Pancreas (tissue), 10 donors: ENCODE data around the gene AOPEP. TPM values are rescaled to one million over a fixed set of nuclear protein-coding genes. Genes with fewer than 3 reads are reported as not detected.

Source experiments
- ATAC-seq, 4 donors: fragments of 200-7000 bp; cut with Tn5 transposase; one replicate each; pipeline versions ENCODE4 v1.8.0 to v1.9.1; 2020; ENCODE audit warnings: mild to moderate bottlenecking in 4 of 4, moderate library complexity in 4 of 4
- DNase-seq, 6 donors: peaks; one replicate each; pipeline ENCODE4 v3.0.0-alpha.2; 2020
- FAIRE-seq: peaks from 2 replicates; lab custom pipeline; 2012; peaks lifted over from hg19 to GRCh38; lab: Jason Lieb, UNC
- H3K27ac ChIP-seq, 4 donors: fragments of 200-600 bp; sonication (generic); 1 replicate in 3 of 4; 2 replicates in 1 of 4; pipeline versions ENCODE4 v1.5.0 to v1.8.0; 2020
- H3K27me3 ChIP-seq, 4 donors: fragments of 200-600 bp; one replicate each; pipeline ENCODE4 v1.8.0; 2021
- H3K36me3 ChIP-seq, 3 donors: fragments of 200-600 bp; sonication (generic) in 1 of 3; one replicate each; pipeline versions ENCODE4 v1.5.0 to v1.8.0; 2020 to 2021
- H3K4me1 ChIP-seq, 3 donors: fragments of 200-600 bp; one replicate each; pipeline ENCODE4 v1.8.0; 2021
- H3K4me3 ChIP-seq, 4 donors: fragments of 200-600 bp; sonication (generic) in 2 of 4; one replicate each; pipeline versions ENCODE4 v1.5.0 to v1.8.0; 2020 to 2021
- H3K9me3 ChIP-seq, 4 donors: fragments of 200-600 bp; one replicate each; pipeline ENCODE4 v1.8.0; 2021
- WGBS, 2 donors: extraction: QIAGEN DNeasy Blood & Tissue Kit; methylation state at CpG; one replicate each; pipeline ENCODE4 v1.1.7; 2013; 5-methylcytosine and 5-hydroxymethylcytosine counted together
- intact Hi-C, 3 donors: fragments of 100-400 bp; cut with DNase I; formaldehyde crosslinking; loops; one replicate each; pipeline versions ENCODE4 v1.11.1 to v1.14.2; 2022
- polyA plus RNA-seq, 2 donors: library from polyadenylated mRNA; stranded (reverse); fragments of 200-250 nt; gene quantifications; one replicate each; pipeline ENCODE4 v1.2.3, GENCODE V29; 2013
- total RNA-seq, 6 donors: library from RNA; stranded (reverse); fragmentation: NEBNext Ultra II Directional in 4 of 6; extraction: Animal tissue kit (Norgen Biotek cat#: 25700) in 4 of 6; gene quantifications; one replicate each; pipeline versions ENCODE4 v1.2.1 to v1.2.4, GENCODE V29; 2021 to 2023
- TF ChIP-seq, protein P1 (sequence below), 4 donors: fragments of 200-600 bp; sonication (generic) in 3 of 4; IDR thresholded peaks; one replicate each; pipeline versions ENCODE4 v1.5.0 to v1.8.0; 2021; ENCODE audit warnings: antibody characterized with exemption in 4 of 4
- donor health status: healthy with polysubstance abuse.
- donor health status: DM: no; HTN: no; CAD: no; lungs with moderate emphysema.
- donor health status: DM: no; HTN: no; CAD: no.
- donor health status: control.
- donor health status: control.
- donor health status: Bipolar disorder and iron deficiency.
- donor health status: DM: yes; HTN: yes; CAD: no.
- donor health status: DM: no; HTN: no; CAD: no.
- donor health status: DM: no; HTN: no; CAD: no.
- donor health status: DM: yes; HTN: yes; CAD: no.

Gene AOPEP
- total and polyA plus RNA-seq, 8 donors: 50.5 to 140 (median 76.7) TPM

DNA sequence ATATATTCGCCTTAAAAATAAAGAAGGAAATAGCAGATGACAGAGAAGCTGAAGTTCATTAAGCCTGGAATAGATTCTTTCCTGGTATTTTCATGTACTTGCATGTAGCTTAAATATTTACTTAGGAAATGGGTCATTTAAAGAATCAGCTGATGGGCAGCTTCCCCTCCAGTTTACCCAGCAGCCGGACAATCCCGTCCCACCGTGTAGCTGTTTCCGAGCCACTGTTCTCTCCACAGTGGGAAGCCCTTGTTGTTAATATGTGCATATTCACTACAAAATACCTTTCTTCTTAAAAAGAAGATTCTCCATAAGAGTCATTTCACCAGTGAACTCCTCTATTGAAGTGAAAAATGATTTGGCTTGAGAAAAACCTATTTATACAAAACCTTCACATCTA lies 404.0 kb downstream of the AOPEP start:
- Histone ChIP-seq H3K27me3 (no peaks in the 10 kb centered on the region), H3K27ac (peak overlapping the region in 2 of 4 donors; percentile 50 to 60), H3K9me3 (no peaks in the 10 kb centered on the region), H3K36me3 (no peaks in the 10 kb centered on the region), H3K4me3 (no peak overlapping the region), H3K4me1 (peaks cover 12 to 16% (median 15%) of the 10 kb centered on the region in 3 donors)
- no peak for FAIRE-seq
- TF ChIP-seq, protein P1, sequence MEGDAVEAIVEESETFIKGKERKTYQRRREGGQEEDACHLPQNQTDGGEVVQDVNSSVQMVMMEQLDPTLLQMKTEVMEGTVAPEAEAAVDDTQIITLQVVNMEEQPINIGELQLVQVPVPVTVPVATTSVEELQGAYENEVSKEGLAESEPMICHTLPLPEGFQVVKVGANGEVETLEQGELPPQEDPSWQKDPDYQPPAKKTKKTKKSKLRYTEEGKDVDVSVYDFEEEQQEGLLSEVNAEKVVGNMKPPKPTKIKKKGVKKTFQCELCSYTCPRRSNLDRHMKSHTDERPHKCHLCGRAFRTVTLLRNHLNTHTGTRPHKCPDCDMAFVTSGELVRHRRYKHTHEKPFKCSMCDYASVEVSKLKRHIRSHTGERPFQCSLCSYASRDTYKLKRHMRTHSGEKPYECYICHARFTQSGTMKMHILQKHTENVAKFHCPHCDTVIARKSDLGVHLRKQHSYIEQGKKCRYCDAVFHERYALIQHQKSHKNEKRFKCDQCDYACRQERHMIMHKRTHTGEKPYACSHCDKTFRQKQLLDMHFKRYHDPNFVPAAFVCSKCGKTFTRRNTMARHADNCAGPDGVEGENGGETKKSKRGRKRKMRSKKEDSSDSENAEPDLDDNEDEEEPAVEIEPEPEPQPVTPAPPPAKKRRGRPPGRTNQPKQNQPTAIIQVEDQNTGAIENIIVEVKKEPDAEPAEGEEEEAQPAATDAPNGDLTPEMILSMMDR (IDR thresholded peaks at IDR 0.05): no peak
- 6 to 14% methylated on average over 5 of the region's 5 CpGs for WGBS, 2 donors
- intact Hi-C loops: no loop called here
- ATAC-seq: peak; percentile 8 to 22 (median 15)
- DNase-seq: no peak

DNA sequence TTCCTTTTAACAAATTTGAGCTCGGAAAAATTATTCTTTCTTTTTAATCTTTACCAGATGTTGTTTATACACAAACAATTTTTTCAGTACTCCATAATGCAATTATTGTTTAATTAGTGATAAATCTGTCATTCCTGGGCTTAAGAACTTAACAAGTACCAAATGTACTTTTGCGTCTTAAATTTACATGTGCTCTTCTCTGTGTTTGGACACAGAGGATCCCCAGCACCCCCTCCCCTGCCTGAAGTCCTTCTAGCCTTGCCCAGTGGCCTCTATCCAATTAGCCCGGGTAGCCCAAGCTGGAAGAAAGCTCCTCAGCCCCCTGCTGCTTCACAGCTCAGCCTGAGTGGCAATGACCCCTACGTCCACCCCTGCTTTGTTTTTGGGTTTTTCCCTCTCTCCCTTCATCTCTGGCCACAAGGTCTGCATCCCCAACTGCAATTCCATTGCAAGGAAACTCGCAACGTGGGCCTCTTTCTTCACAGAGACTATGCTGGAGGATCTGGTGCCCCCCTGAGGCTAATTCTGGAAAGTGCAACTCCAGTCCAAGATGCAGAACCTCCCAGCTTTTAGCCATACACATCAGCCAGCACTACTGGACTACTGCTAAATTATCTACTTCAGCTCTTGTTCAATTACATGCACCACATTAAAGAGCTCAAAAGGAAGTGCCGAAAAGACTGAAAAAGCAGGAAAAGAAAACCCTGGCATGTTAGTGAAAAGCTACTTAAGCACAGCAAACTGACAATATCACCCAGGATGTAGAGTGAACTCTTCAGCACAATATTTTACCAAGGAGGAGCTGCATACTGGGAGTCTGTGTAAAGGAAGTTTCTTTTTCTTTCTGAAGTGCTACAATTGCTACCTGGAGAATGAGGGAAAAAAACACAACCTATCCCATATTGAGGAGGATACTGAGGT lies 404.8 kb downstream of the AOPEP start:
- Histone ChIP-seq H3K27ac (no peak overlapping the region), H3K4me1 (peaks cover 12 to 16% (median 15%) of the 10 kb centered on the region in 3 donors), H3K4me3 (no peak overlapping the region), H3K27me3 (no peaks in the 10 kb centered on the region), H3K36me3 (no peaks in the 10 kb centered on the region), H3K9me3 (no peaks in the 10 kb centered on the region)
- peak in 5 of 6 donors; percentile 61 to 78 (median 71) for DNase-seq
- intact Hi-C loops: no loop called here
- 13% methylated on average over 7 of the region's 7 CpGs for WGBS, 2 donors
- TF ChIP-seq, protein P1 (IDR thresholded peaks at IDR 0.05): peak; percentile 44 to 75 (median 64)
- ATAC-seq: peak; percentile 50 to 79 (median 73)
- FAIRE-seq: no peak

DNA sequence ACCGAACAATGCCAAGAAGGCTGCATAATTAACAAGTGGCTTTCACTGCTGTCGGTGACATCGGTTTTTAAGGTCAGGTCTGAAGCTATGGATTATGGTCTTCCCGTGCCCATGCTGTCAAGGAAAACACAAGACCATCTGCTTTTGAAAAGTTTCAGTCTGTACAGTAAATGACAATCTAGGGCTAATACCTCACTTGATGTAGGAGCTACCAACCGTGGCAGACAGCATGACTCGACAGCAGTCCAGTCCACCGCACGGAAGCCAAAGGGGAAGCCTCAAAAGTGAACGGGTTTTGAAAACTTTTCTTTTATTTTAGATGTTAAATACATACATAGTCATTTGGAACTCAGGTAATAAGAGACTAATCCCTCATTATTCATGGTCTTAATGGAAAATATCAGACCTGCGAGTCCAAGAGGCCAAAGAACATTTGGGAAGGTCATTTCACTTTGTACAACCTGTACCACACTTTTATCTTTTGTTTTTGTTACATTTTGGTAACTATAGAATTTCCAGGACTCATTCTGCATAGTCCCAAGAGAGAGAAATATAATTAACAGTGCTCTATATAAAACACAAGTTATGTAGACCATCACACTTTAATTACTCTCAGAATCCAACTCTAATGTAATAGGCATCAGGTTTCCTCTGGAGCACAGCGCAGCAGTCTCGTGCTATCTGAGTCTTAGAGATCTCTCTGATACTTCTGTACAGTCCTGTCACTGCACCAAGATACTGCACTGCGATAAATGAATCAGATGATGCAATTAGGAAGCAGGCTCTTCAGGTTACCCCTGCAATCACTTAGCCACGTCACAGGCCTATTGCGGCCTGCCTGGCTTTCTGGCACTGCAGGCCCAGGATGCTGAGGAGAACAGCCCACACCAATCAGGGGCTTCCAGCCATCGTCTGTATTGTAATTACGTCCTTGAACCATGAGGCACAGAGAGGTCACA lies 406.1 kb downstream of the AOPEP start:
- TF ChIP-seq, protein P1 (IDR thresholded peaks at IDR 0.05): no peak
- FAIRE-seq (no peak), ATAC-seq (no peak), DNase-seq (no peak)
- no peaks in the 10 kb centered on the region for H3K27me3 ChIP-seq
- no peaks in the 10 kb centered on the region for H3K9me3 ChIP-seq
- H3K36me3 ChIP-seq: no peaks in the 10 kb centered on the region
- intact Hi-C loops: no loop called here
- no peak overlapping the region for H3K27ac ChIP-seq
- peaks cover 11 to 16% (median 12%) of the 10 kb centered on the region in 3 donors for H3K4me1 ChIP-seq
- WGBS, 2 donors: 83 to 85% methylated on average over 17 of the region's 17 CpGs
- H3K4me3 ChIP-seq: no peak overlapping the region

DNA sequence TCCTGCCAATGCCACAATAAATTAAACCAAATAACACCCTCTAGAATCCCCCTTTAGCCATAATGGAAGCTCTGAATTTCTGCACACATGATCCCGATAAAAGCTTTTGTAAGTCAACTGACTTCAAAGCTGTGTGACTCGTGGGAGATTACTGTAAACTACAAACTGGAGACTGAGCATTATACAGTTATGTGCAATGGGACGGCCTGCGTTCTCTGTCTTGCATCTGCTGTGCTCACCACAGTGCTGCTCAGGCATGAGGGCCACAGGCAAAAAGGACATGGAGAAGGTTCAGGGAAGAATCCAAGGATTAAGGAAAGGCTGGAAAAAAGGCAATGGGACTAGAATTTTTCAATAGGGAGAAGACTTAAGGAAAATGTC lies 406.8 kb downstream of the AOPEP start:
- H3K27ac ChIP-seq: no peak overlapping the region
- WGBS, 2 donors: 91 to 92% methylated on average over 4 of the region's 4 CpGs

More for the DNA sequence above, 406.8 kb downstream of the AOPEP start:
- TF ChIP-seq, protein P1 (IDR thresholded peaks at IDR 0.05): no peak
- ATAC-seq: no peak
- Histone ChIP-seq H3K4me1 (peaks cover 11 to 16% (median 12%) of the 10 kb centered on the region in 3 donors), H3K4me3 (no peak overlapping the region), H3K9me3 (no peaks in the 10 kb centered on the region), H3K27me3 (no peaks in the 10 kb centered on the region), H3K36me3 (no peaks in the 10 kb centered on the region)
- no peak for DNase-seq
- intact Hi-C loops: no loop called here
- no peak for FAIRE-seq
